Mesendoderm (in vitro differentiated cells): Measurements from ENCODE around the gene TSPAN5.

ENCODE experiments used
- DNase-seq: peaks from one replicate; pipeline ENCODE4 v3.0.0; 2013
- H2AK5ac ChIP-seq: 2 replicates; pipeline ENCODE4 v1.6.1; 2013; ENCODE audit warnings: low read length, inconsistent platforms
- H2BK120ac ChIP-seq: 2 replicates; pipeline ENCODE4 v1.6.1; 2013; ENCODE audit warnings: low read depth, mild to moderate bottlenecking, low read length, moderate library complexity, mixed read lengths
- H2BK15ac ChIP-seq: replicated peaks from 2 replicates; pipeline ENCODE4 v1.6.1; 2013; ENCODE audit warnings: low read depth, mild to moderate bottlenecking, moderate library complexity
- H2BK5ac ChIP-seq: 2 replicates; pipeline ENCODE4 v1.6.1; 2013; ENCODE audit warnings: low read length, inconsistent platforms
- H3K18ac ChIP-seq: 2 replicates; pipeline ENCODE4 v1.6.1; 2013; ENCODE audit warnings: mild to moderate bottlenecking, low read length, mixed read lengths
- H3K23ac ChIP-seq: one replicate; pipeline ENCODE4 v1.6.1; 2013; ENCODE audit warnings: low read length
- H3K27ac ChIP-seq: 2 replicates; pipeline ENCODE4 v1.5.1; 2013; ENCODE audit warnings: low read depth, mild to moderate bottlenecking, inconsistent platforms, low read length, moderate library complexity
- H3K27me3 ChIP-seq: 2 replicates; pipeline ENCODE4 v1.6.1; 2013; ENCODE audit warnings: low read length, control low read depth, mild to moderate bottlenecking, inconsistent platforms; ENCODE audit not compliant: insufficient read depth, poor library complexity
- H3K36me3 ChIP-seq: 2 replicates; pipeline ENCODE4 v1.6.1; 2013; ENCODE audit warnings: low read length, inconsistent platforms; ENCODE audit not compliant: control insufficient read depth, insufficient read depth
- H3K4ac ChIP-seq: one replicate; pipeline ENCODE4 v1.6.1; 2013; ENCODE audit warnings: low read depth, mild to moderate bottlenecking, low read length, moderate library complexity
- H3K4me1 ChIP-seq: 2 replicates; pipeline ENCODE4 v1.6.1; 2013; ENCODE audit warnings: low read depth, low read length, inconsistent platforms; ENCODE audit not compliant: control insufficient read depth
- H3K4me2 ChIP-seq: 2 replicates; pipeline ENCODE4 v1.6.1; 2013; ENCODE audit warnings: low read length
- H3K4me3 ChIP-seq: 2 replicates; pipeline ENCODE4 v1.5.1; 2013; ENCODE audit warnings: mild to moderate bottlenecking, low read length
- H3K56ac ChIP-seq: one replicate; pipeline ENCODE4 v1.6.1; 2013; ENCODE audit warnings: low read length
- H3K79me1 ChIP-seq: 2 replicates; pipeline ENCODE4 v1.6.1; 2013; ENCODE audit warnings: low read length, inconsistent platforms
- H3K79me2 ChIP-seq: 2 replicates; pipeline ENCODE4 v1.6.1; 2013; ENCODE audit warnings: mild to moderate bottlenecking, low read length; ENCODE audit not compliant: control insufficient read depth, insufficient read depth
- H3K9ac ChIP-seq: 2 replicates; pipeline ENCODE4 v1.6.1; 2013; ENCODE audit warnings: low read length, inconsistent platforms
- H4K5ac ChIP-seq: one replicate; pipeline ENCODE4 v1.6.1; 2013; ENCODE audit warnings: low read length
- H4K8ac ChIP-seq: one replicate; pipeline ENCODE4 v1.6.1; 2013; ENCODE audit warnings: low read depth, mild to moderate bottlenecking, control low read depth, low read length, moderate library complexity
- whole genome bisulfite sequencing: extraction: QIAGEN DNeasy Blood & Tissue Kit; methylation state at CpG from one replicate; pipeline ENCODE4 v1.1.7; 2013; ENCODE audit warnings: low lambda C conversion rate, missing lambda C conversion rate; ENCODE audit not compliant: insufficient coverage; ENCODE audit errors: extremely low coverage; 5-methylcytosine and 5-hydroxymethylcytosine counted together

The TSPAN5 gene

GRCh38 chr4:98516042-98516440, 142.4 kb downstream of the TSPAN5 start:
- WGBS: no CpG with 5 or more reads among the region's 3 CpGs
- H3K23ac ChIP-seq: no peak overlapping the region

DNA sequence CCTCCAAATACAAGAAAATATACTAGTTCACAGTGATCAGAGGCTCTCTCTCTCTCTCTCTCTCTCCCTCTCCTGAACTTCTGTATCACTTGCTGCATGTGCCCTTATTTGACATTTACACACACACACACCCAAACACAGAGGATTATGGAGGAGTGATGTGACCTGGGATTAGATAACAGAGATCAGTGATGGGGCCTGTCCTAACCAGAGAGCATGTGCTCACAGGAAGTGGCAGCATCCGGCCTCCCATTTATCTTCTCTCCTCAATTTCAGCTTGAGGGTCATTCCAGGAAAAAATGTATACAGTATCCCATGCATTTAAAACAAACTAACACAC, 143.0 kb downstream of the TSPAN5 start:
- no peak overlapping the region for H3K56ac ChIP-seq
- no peak overlapping the region for H3K4me3 ChIP-seq
- WGBS: no CpG with 5 or more reads among the region's 1 CpG
- H2AK5ac ChIP-seq: no peak overlapping the region
- H3K4ac ChIP-seq: no peak overlapping the region
- H3K27me3 ChIP-seq: no peaks in the 10 kb centered on the region
- no peak overlapping the region for H4K8ac ChIP-seq
- H3K9ac ChIP-seq: no peak overlapping the region
- no peak overlapping the region for H2BK120ac ChIP-seq
- H2BK5ac ChIP-seq: no peak overlapping the region
- peak; percentile 14 for DNase-seq
- H3K79me2 ChIP-seq: no peaks in the 10 kb centered on the region
- no peak overlapping the region for H3K27ac ChIP-seq
- no peaks in the 10 kb centered on the region for H3K79me1 ChIP-seq
- H3K18ac ChIP-seq: no peak overlapping the region
- no peak overlapping the region for H4K5ac ChIP-seq
- H3K36me3 ChIP-seq: no peaks in the 10 kb centered on the region
- no peak overlapping the region for H3K4me2 ChIP-seq
- no peak overlapping the region for H3K23ac ChIP-seq
- no peak overlapping the region for H2BK15ac ChIP-seq
- H3K4me1 ChIP-seq: peaks cover 2% of the 10 kb centered on the region

More at GRCh38 chr4:98516042-98516440, 142.4 kb downstream of the TSPAN5 start:
- Histone ChIP-seq H3K56ac (no peak overlapping the region), H3K79me2 (no peaks in the 10 kb centered on the region), H2AK5ac (no peak overlapping the region), H3K36me3 (no peaks in the 10 kb centered on the region), H3K9ac (no peak overlapping the region), H4K5ac (no peak overlapping the region), H2BK120ac (no peak overlapping the region), H3K4me1 (peaks cover 2% of the 10 kb centered on the region), H3K27me3 (no peaks in the 10 kb centered on the region), H3K4me2 (no peak overlapping the region), H3K4me3 (no peak overlapping the region), H2BK5ac (no peak overlapping the region), H3K79me1 (no peaks in the 10 kb centered on the region), H3K4ac (no peak overlapping the region), H3K18ac (no peak overlapping the region), H3K27ac (no peak overlapping the region), H4K8ac (no peak overlapping the region), H2BK15ac (no peak overlapping the region)
- DNase-seq: peak; percentile 16

GRCh38 chr4:98514741-98515469, 143.5 kb downstream of the TSPAN5 start:
- H2BK120ac ChIP-seq: no peak overlapping the region
- no peaks in the 10 kb centered on the region for H3K79me2 ChIP-seq
- H2AK5ac ChIP-seq: no peak overlapping the region
- H4K5ac ChIP-seq: no peak overlapping the region
- no peak overlapping the region for H3K4ac ChIP-seq
- DNase-seq: peak; percentile 31
- H4K8ac ChIP-seq: no peak overlapping the region
- H3K36me3 ChIP-seq: no peaks in the 10 kb centered on the region
- H3K9ac ChIP-seq: no peak overlapping the region
- no peak overlapping the region for H3K4me2 ChIP-seq
- H2BK15ac ChIP-seq: no peak overlapping the region
- no peaks in the 10 kb centered on the region for H3K27me3 ChIP-seq
- no CpG with 5 or more reads among the region's 4 CpGs for WGBS
- H3K4me3 ChIP-seq: no peak overlapping the region
- no peak overlapping the region for H3K27ac ChIP-seq
- no peak overlapping the region for H2BK5ac ChIP-seq
- H3K23ac ChIP-seq: peak overlapping the region; percentile 34
- H3K4me1 ChIP-seq: peaks cover 2% of the 10 kb centered on the region
- H3K56ac ChIP-seq: no peak overlapping the region
- H3K18ac ChIP-seq: no peak overlapping the region
- no peaks in the 10 kb centered on the region for H3K79me1 ChIP-seq

DNA sequence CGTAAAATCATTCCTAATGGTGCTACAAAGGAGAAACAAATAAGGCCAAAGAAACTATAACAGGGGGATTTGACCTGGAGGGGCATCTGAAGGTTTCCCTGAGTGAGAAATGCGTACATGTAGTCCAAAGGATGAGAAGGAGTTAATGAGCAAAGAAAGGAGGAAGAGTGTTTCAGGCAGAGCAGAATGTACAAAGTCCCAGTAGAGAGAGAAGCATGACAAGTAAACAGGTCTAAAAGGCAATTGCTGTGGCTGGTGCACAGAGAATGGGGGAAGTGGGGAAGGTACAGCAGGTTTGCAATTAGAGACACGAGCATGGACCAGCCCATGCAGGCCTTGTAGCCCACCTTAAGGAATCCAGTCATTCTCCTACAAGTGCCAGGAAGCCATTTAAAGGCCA, 145.5 kb downstream of the TSPAN5 start:
- H3K4ac ChIP-seq: no peak overlapping the region
- no peak overlapping the region for H3K9ac ChIP-seq
- no peak overlapping the region for H2BK15ac ChIP-seq
- no peak overlapping the region for H2BK5ac ChIP-seq
- no peaks in the 10 kb centered on the region for H3K27me3 ChIP-seq
- no peak overlapping the region for H3K23ac ChIP-seq
- H2AK5ac ChIP-seq: no peak overlapping the region
- no peaks in the 10 kb centered on the region for H3K79me1 ChIP-seq
- H3K4me3 ChIP-seq: no peak overlapping the region
- H4K5ac ChIP-seq: no peak overlapping the region
- no peak overlapping the region for H4K8ac ChIP-seq
- H3K79me2 ChIP-seq: no peaks in the 10 kb centered on the region
- H2BK120ac ChIP-seq: no peak overlapping the region
- no peak overlapping the region for H3K18ac ChIP-seq
- H3K4me2 ChIP-seq: no peak overlapping the region
- H3K27ac ChIP-seq: no peak overlapping the region
- H3K36me3 ChIP-seq: no peaks in the 10 kb centered on the region
- no peak overlapping the region for H3K56ac ChIP-seq
- no CpG with 5 or more reads among the region's 3 CpGs for WGBS
- H3K4me1 ChIP-seq: no peaks in the 10 kb centered on the region
- DNase-seq: no peak

GRCh38 chr4:98510757-98511517, 147.5 kb downstream of the TSPAN5 start:
- no CpG with 5 or more reads among the region's 6 CpGs for WGBS
- Histone ChIP-seq H3K27me3 (no peaks in the 10 kb centered on the region), H2BK15ac (no peak overlapping the region), H3K18ac (no peak overlapping the region), H2AK5ac (no peak overlapping the region), H3K23ac (no peak overlapping the region), H2BK120ac (no peak overlapping the region), H3K4ac (no peak overlapping the region), H3K9ac (no peak overlapping the region), H3K4me1 (no peaks in the 10 kb centered on the region), H3K4me2 (no peak overlapping the region), H2BK5ac (no peak overlapping the region), H4K5ac (no peak overlapping the region), H3K27ac (no peak overlapping the region), H3K36me3 (no peaks in the 10 kb centered on the region), H3K79me1 (no peaks in the 10 kb centered on the region), H3K56ac (no peak overlapping the region), H3K79me2 (no peaks in the 10 kb centered on the region), H3K4me3 (no peak overlapping the region), H4K8ac (no peak overlapping the region)
- no peak for DNase-seq
